HepG2 (cell line): ENCODE results near the gene ERFL. TPM values are rescaled to one million over a fixed set of nuclear protein-coding genes. Genes with fewer than 3 reads are reported as not detected.
A peak's percentile ranks its signal among the peaks of the same experiment; 100 is the strongest.

Experiments used
- ATAC-seq: fragments of 200-7000 bp; cut with Tn5 transposase; 3 replicates; pipeline ENCODE4 v1.9.1; 2020; ENCODE audit warnings: mild to moderate bottlenecking, moderate library complexity
- BruUV-seq: library from RNA; stranded (reverse); fragments of 400-500 nt; replicated peaks from 2 replicates; lab custom pipeline; 2021; lab: Mats Ljungman, UMichigan
- CTCF ChIA-PET: fragments of 300-600 bp; formaldehyde crosslinking; extraction: SDS; loops from one replicate; lab custom pipeline; 2021; ENCODE audit warnings: low total read pairs, inconsistent platforms, low intra/inter-chr PET ratio; lab: Yijun Ruan, JAX
- POLR2A ChIA-PET: fragments of 350-600 bp; sonication (Branson Sonifier 250); formaldehyde crosslinking; loops from one replicate; lab custom pipeline; 2020; ENCODE audit warnings: antibody characterized with exemption, inconsistent platforms; lab: Yijun Ruan, JAX
- DNase-seq: peaks from one replicate; pipeline ENCODE4 v3.0.0-alpha.2; 2015; ENCODE audit warnings: low spot score
- FAIRE-seq: peaks from 3 replicates; lab custom pipeline; 2011; peaks lifted over from hg19 to GRCh38; lab: Jason Lieb, UNC
- H2AFZ ChIP-seq: one replicate; pipeline ENCODE4 v1.6.1; 2011; ENCODE audit warnings: low read length, inconsistent platforms
- H3K27ac ChIP-seq: fragments of 300-600 bp; 3 replicates; pipeline ENCODE4 v1.8.0; 2011; ENCODE audit warnings: mixed run types, mild to moderate bottlenecking, mixed read lengths, low read length, inconsistent platforms; ENCODE audit not compliant: insufficient read depth; ENCODE audit errors: extremely low read length
- H3K27me3 ChIP-seq, 2 experiments: fragments of 200-600 bp in 1 of 2; 2 replicates in 1 of 2; 3 replicates in 1 of 2; pipeline versions ENCODE4 v1.6.0 to v1.8.0; 2011; ENCODE audit warnings: low read length in 2 of 2, mild to moderate bottlenecking in 2 of 2, moderate library complexity in 2 of 2, inconsistent platforms in 1 of 2; ENCODE audit not compliant: insufficient read depth in 2 of 2, control insufficient read depth in 1 of 2
- H3K36me3 ChIP-seq, 2 experiments: fragments of 200-600 bp in 1 of 2; replicated peaks in 1 of 2; 2 replicates in 1 of 2; 3 replicates in 1 of 2; pipeline versions ENCODE4 v1.5.1 to v1.8.0; 2011; ENCODE audit warnings: low read length in 2 of 2, inconsistent platforms in 1 of 2; ENCODE audit not compliant: insufficient read depth in 2 of 2, control insufficient read depth in 1 of 2
- H3K4me1 ChIP-seq: 2 replicates; pipeline ENCODE4 v1.5.1; 2012; ENCODE audit warnings: low read length, inconsistent platforms; ENCODE audit not compliant: insufficient read depth
- H3K4me2 ChIP-seq: 2 replicates; pipeline ENCODE4 v1.6.0; 2011; ENCODE audit warnings: low read depth, low read length, inconsistent platforms
- H3K4me3 ChIP-seq, 3 experiments: fragments of 200-600 bp in 1 of 3; sonication (generic), shearing (Covaris generic) in 1 of 3; replicated peaks in 1 of 3; 2 replicates each; pipeline ENCODE4 v1.5.1; 2011 to 2016; ENCODE audit warnings: low read length in 3 of 3, inconsistent platforms in 2 of 3, low read depth in 2 of 3, mild to moderate bottlenecking in 2 of 3, control low read depth in 1 of 3, mixed read lengths in 1 of 3; ENCODE audit not compliant: insufficient read depth in 1 of 3
- H3K79me2 ChIP-seq: one replicate; pipeline ENCODE4 v1.6.1; 2011; ENCODE audit warnings: low read length, inconsistent platforms; ENCODE audit not compliant: insufficient read depth
- H3K9ac ChIP-seq: 2 replicates; pipeline ENCODE4 v1.6.0; 2011; ENCODE audit warnings: mild to moderate bottlenecking, low read depth, low read length, inconsistent platforms; ENCODE audit not compliant: insufficient read depth
- H3K9me3 ChIP-seq: 2 replicates; pipeline ENCODE4 v1.5.1; 2012; ENCODE audit warnings: mild to moderate bottlenecking, low read length
- H4K20me1 ChIP-seq: 2 replicates; pipeline ENCODE4 v1.6.0; 2011; ENCODE audit warnings: inconsistent platforms, mild to moderate bottlenecking, low read length, moderate library complexity; ENCODE audit not compliant: insufficient read depth
- FOXA3 ChIP-seq: IDR thresholded peaks from 2 replicates; pipeline ENCODE4 v1.6.1; 2016; ENCODE audit warnings: missing genetic modification reagents, missing compliant biosample characterization
- JUNB ChIP-seq: sonication (generic); formaldehyde crosslinking; IDR thresholded peaks from 2 replicates; pipeline ENCODE4 v1.8.0; 2022; ENCODE audit warnings: missing genetic modification reagents, mild to moderate bottlenecking, borderline replicate concordance
- KDM5A ChIP-seq: fragments of 200-600 bp; sonication (generic); IDR thresholded peaks from 2 replicates; pipeline ENCODE4 v1.7.0; 2018; ENCODE audit warnings: antibody characterized with exemption, mild to moderate bottlenecking, low read length, borderline replicate concordance
- MAFK ChIP-seq, 2 experiments: IDR thresholded peaks in 1 of 2; conservative IDR thresholded peaks in 1 of 2; 2 replicates each; pipeline ENCODE4 v1.6.1; 2011; ENCODE audit warnings: improper control_type of control experiment in 2 of 2, low read length in 2 of 2
- MEIS1 ChIP-seq: sonication (generic); formaldehyde crosslinking; IDR thresholded peaks from 2 replicates; pipeline ENCODE4 v1.9.0; 2021; ENCODE audit warnings: mild to moderate bottlenecking, missing genetic modification reagents, moderate library complexity, borderline replicate concordance
- MXD4 ChIP-seq: IDR thresholded peaks from 2 replicates; pipeline ENCODE4 v1.6.1; 2016; ENCODE audit warnings: mild to moderate bottlenecking, missing biosample characterization, missing genetic modification reagents
- MYC ChIP-seq: sonication (generic); formaldehyde crosslinking; IDR thresholded peaks from 2 replicates; pipeline ENCODE4 v1.9.0; 2021; ENCODE audit warnings: missing genetic modification reagents, borderline replicate concordance
- PHF21A ChIP-seq: sonication (generic); formaldehyde crosslinking; IDR thresholded peaks from 2 replicates; pipeline ENCODE4 v1.5.0; 2020; ENCODE audit warnings: mild to moderate bottlenecking, missing genetic modification reagents
- POLR2G ChIP-seq: fragments of 200-400 bp; formaldehyde crosslinking; IDR thresholded peaks from 2 replicates; pipeline ENCODE4 v1.6.1; 2018; ENCODE audit warnings: mild to moderate bottlenecking, low read depth, low read length, moderate library complexity
- SRF ChIP-seq: IDR thresholded peaks from 2 replicates; pipeline ENCODE4 v1.6.1; 2011; ENCODE audit warnings: mild to moderate bottlenecking, low read depth, low read length, moderate library complexity
- SRSF1 ChIP-seq: fragments of 200-400 bp; formaldehyde crosslinking; optimal IDR thresholded peaks from 2 replicates; pipeline ENCODE3; 2017; ENCODE audit warnings: mild to moderate bottlenecking, low read depth, low read length, moderate library complexity
- TCF12 ChIP-seq, 2 experiments: fragments of 450-650 bp in 1 of 2; sonication (generic) in 1 of 2; formaldehyde crosslinking in 1 of 2; IDR thresholded peaks; 2 replicates each; pipeline versions ENCODE4 v1.6.1 to v1.8.0; 2017 to 2022; ENCODE audit warnings: antibody characterized with exemption in 1 of 2, mild to moderate bottlenecking in 1 of 2, missing genetic modification reagents in 1 of 2, moderate library complexity in 1 of 2
- WGBS: methylation state at CpG from one replicate; pipeline ENCODE4 v1.1.6; 2017; ENCODE audit warnings: low lambda C conversion rate; 5-methylcytosine and 5-hydroxymethylcytosine counted together
- in situ Hi-C: cut with HindIII; loops from 2 replicates; pipeline ENCODE4 v1.10.0; 2017; ENCODE audit warnings: low pct_unique_long_range_greater_than_20kb; ENCODE audit not compliant: extremely low pct_ligation_motif_present
- intact Hi-C: fragments of 100-400 bp; cut with micrococcal nuclease; formaldehyde crosslinking; loops from one replicate; pipeline ENCODE4 v1.10.0; 2022; ENCODE audit not compliant: unreplicated experiment
- polyA plus RNA-seq, 8 experiments: library from polyadenylated mRNA; depleted of rRNA in 3 of 8; stranded (reverse) in 7 of 8; unstranded in 1 of 8; fragments of >200 nt; fragmentation: Illumina TruSeq in 4 of 8; extraction: Trizol in 4 of 8; gene quantifications; 2 replicates each; pipeline versions ENCODE4 v1.2.1 to v1.2.3, GENCODE V29; 2011 to 2016; ENCODE audit warnings: low read depth in 4 of 8, missing spikeins in 1 of 8, mixed read lengths in 1 of 8; ENCODE audit not compliant: insufficient read depth in 1 of 8
- total RNA-seq, 5 experiments: library from RNA; depleted of rRNA; stranded (reverse); fragments of >200 nt; fragmentation: Illumina TruSeq; extraction: Trizol; gene quantifications; 2 replicates each; pipeline ENCODE4 v1.2.3, GENCODE V29; 2016; ENCODE audit warnings: low read depth in 1 of 5
- TF ChIP-seq, protein P1 (sequence below): sonication (generic); formaldehyde crosslinking; IDR thresholded peaks from 2 replicates; pipeline ENCODE4 v1.4.0; 2020; ENCODE audit warnings: missing genetic modification reagents, borderline replicate concordance
- TF ChIP-seq, protein P2 (sequence below): sonication (generic); formaldehyde crosslinking; IDR thresholded peaks from 2 replicates; pipeline ENCODE4 v1.4.0; 2020; ENCODE audit warnings: mild to moderate bottlenecking, missing genetic modification reagents
- TF ChIP-seq, protein P3 (sequence below): IDR thresholded peaks from 2 replicates; pipeline ENCODE4 v1.6.1; 2012; ENCODE audit warnings: inconsistent platforms

Gene ERFL
- total and polyA plus RNA-seq, 2 of the 13 experiments (the other 11 are each of a cell fraction or from before 2014, with no cell fraction given) = not detected

GRCh38 chr19:41883821-41884733, 44.2 kb downstream of the ERFL start (continued):
- TF ChIP-seq MXD4 (CRISPR knock-in tag) (peak; percentile 73), PHF21A (CRISPR knock-in tag) (peak; percentile 96), SRF (0 out of 2 replicates have a peak, but pooled peaks have one; percentile 25), FOXA3 (CRISPR knock-in tag) (peak; percentile 65), JUNB (CRISPR knock-in tag) (no peak)

DNA sequence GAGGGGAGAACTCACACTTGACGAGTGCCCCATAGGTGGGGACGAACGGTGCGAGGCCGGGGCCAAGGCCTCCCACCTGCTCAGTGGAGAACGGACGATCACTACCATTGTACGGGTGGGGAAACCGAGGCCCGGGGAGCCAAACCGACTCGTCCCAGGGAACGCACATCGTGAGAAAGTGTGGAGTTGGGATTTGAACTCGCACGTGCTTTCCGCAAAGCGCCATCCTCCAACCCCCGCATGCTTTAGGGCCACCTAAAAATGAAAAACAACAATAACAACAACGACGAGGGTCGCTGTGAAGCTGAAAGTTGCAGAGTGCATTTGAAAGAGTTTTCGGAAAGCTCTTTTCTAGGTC, 44.8 kb downstream of the ERFL start:
- FAIRE-seq = no peak
- POLR2A ChIA-PET = interaction anchor here (2.0 kb wide), 1 partner anchor 11 kb away, joined by 20 read pairs; no protein-coding TSS in a partner anchor
- TF ChIP-seq SRSF1 (peak; percentile 6), POLR2G (0 out of 2 replicates have a peak, but pooled peaks have one; percentile 17), MAFK (conservative IDR thresholded peaks at IDR 0.05 in 1 of 2, IDR thresholded peaks at IDR 0.05 in 1 of 2; ENCODE audit: low read length in 2 of 2) (no peak), MEIS1 (CRISPR knock-in tag) (no peak), KDM5A (0 out of 2 replicates have a peak, but pooled peaks have one; percentile 1), TCF12 (IDR thresholded peaks at IDR 0.05) (no peak), TCF12 (CRISPR knock-in tag; IDR thresholded peaks at IDR 0.05) (no peak), MYC (CRISPR knock-in tag) (peak; percentile 9; the same call in 1 of the 2 replicates)
- TF ChIP-seq, protein P1, sequence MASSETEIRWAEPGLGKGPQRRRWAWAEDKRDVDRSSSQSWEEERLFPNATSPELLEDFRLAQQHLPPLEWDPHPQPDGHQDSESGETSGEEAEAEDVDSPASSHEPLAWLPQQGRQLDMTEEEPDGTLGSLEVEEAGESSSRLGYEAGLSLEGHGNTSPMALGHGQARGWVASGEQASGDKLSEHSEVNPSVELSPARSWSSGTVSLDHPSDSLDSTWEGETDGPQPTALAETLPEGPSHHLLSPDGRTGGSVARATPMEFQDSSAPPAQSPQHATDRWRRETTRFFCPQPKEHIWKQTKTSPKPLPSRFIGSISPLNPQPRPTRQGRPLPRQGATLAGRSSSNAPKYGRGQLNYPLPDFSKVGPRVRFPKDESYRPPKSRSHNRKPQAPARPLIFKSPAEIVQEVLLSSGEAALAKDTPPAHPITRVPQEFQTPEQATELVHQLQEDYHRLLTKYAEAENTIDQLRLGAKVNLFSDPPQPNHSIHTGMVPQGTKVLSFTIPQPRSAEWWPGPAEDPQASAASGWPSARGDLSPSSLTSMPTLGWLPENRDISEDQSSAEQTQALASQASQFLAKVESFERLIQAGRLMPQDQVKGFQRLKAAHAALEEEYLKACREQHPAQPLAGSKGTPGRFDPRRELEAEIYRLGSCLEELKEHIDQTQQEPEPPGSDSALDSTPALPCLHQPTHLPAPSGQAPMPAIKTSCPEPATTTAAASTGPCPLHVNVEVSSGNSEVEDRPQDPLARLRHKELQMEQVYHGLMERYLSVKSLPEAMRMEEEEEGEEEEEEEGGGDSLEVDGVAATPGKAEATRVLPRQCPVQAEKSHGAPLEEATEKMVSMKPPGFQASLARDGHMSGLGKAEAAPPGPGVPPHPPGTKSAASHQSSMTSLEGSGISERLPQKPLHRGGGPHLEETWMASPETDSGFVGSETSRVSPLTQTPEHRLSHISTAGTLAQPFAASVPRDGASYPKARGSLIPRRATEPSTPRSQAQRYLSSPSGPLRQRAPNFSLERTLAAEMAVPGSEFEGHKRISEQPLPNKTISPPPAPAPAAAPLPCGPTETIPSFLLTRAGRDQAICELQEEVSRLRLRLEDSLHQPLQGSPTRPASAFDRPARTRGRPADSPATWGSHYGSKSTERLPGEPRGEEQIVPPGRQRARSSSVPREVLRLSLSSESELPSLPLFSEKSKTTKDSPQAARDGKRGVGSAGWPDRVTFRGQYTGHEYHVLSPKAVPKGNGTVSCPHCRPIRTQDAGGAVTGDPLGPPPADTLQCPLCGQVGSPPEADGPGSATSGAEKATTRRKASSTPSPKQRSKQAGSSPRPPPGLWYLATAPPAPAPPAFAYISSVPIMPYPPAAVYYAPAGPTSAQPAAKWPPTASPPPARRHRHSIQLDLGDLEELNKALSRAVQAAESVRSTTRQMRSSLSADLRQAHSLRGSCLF (CRISPR knock-in tag) = peak; percentile 21; the same call in 1 of the 2 replicates
- TF ChIP-seq, protein P2, sequence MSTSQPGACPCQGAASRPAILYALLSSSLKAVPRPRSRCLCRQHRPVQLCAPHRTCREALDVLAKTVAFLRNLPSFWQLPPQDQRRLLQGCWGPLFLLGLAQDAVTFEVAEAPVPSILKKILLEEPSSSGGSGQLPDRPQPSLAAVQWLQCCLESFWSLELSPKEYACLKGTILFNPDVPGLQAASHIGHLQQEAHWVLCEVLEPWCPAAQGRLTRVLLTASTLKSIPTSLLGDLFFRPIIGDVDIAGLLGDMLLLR (CRISPR knock-in tag) = 0 out of 2 replicates have a peak, but pooled peaks have one; percentile 17
- TF ChIP-seq, protein P3, sequence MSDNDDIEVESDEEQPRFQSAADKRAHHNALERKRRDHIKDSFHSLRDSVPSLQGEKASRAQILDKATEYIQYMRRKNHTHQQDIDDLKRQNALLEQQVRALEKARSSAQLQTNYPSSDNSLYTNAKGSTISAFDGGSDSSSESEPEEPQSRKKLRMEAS = peak; percentile 33; the same call in 1 of the 2 replicates

More for the DNA sequence above, 44.8 kb downstream of the ERFL start:
- peaks cover 50% of the 10 kb centered on the region for H3K4me1 ChIP-seq
- peak overlapping the region; percentile 76 for H3K9ac ChIP-seq
- DNase-seq = no peak
- no peaks in the 10 kb centered on the region for H3K9me3 ChIP-seq
- H3K27ac ChIP-seq = peak overlapping the region; percentile 71
- no peaks in the 10 kb centered on the region; a peak in 2 of 5 replicates for H3K27me3 ChIP-seq
- peak overlapping the region; percentile 93 for H3K4me2 ChIP-seq
- no TSS peak for BruUV-seq
- under 1% methylated on average over 22 of the region's 23 CpGs for WGBS
- H4K20me1 ChIP-seq = no peaks in the 10 kb centered on the region
- no peaks in the 10 kb centered on the region for H3K36me3 ChIP-seq
- intact Hi-C loops = no loop called here
- CTCF ChIA-PET = no interaction called here
- peaks cover 25% of the 10 kb centered on the region for H3K79me2 ChIP-seq
- in situ Hi-C loops = loop anchor here (5.0 to 10.0 kb wide), 2 partner anchors 51 to 74 kb away; partner anchors contain the start of gene RABAC1
- ATAC-seq = no peak
- no peak overlapping the region for H2AFZ ChIP-seq
- H3K4me3 ChIP-seq = peak overlapping the region; percentile 87 to 95 (median 88)
